ENCODE results near the gene DDIT3. TPM values are rescaled to one million over a fixed set of nuclear protein-coding genes. Genes with fewer than 3 reads are reported as not detected.

DDIT3 gene
- total and polyA plus RNA-seq, 2 experiments from 2014 or later, result 14.7 to 36.6 TPM

DNA sequence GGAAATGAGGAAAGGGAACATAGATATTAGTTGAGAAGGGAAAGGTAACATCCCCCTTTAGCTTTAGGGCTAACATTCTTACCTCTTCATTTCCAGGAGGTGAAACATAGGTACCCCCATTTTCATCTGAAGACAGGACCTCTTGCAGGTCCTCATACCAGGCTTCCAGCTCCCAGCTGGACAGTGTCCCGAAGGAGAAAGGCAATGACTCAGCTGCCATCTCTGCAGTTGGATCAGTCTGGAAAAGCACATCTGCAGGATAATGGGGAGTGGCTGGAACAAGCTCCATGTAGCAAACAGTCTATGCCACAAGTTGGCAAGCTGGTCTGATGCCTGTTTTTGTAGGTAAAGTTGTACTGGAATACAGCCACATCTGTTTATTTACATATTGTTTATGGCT lies 3.1 kb downstream of the DDIT3 start:
- H3K4me2 ChIP-seq (ENCODE audit: unreplicated experiment), result peak overlapping the region; percentile 92
- no peaks in the 10 kb centered on the region for H3K27me3 ChIP-seq (replicated peaks; ENCODE audit: insufficient read depth)
- peaks cover 12% of the 10 kb centered on the region; the same call in 1 of the 2 replicates for H4K20me1 ChIP-seq (ENCODE audit: insufficient read depth)
- H3K4me1 ChIP-seq (ENCODE audit: insufficient read depth), result peaks cover 34% of the 10 kb centered on the region
- peak overlapping the region; percentile 84 for H3K4me3 ChIP-seq
- peak overlapping the region; percentile 96 for H3K27ac ChIP-seq
- in situ Hi-C loops (cut with MboI), result no loop called here
- H3K9me2 ChIP-seq (ENCODE audit: insufficient read depth), result no peaks in the 10 kb centered on the region
- H3K9ac ChIP-seq, result peak overlapping the region; percentile 98
- DNase-seq, result peak; percentile 83
- H3K9me3 ChIP-seq (ENCODE audit: low read depth), result no peaks in the 10 kb centered on the region
- WGBS, 2 experiments (ENCODE audit: low coverage in 1 of 2, low lambda C conversion rate in 2 of 2, missing lambda C conversion rate in 2 of 2), result 6 to 12% methylated on average over 1 of the region's 1 CpG
- peaks cover 56% of the 10 kb centered on the region for H3K36me3 ChIP-seq (ENCODE audit: low read depth)
- peaks cover 38% of the 10 kb centered on the region for H3K79me2 ChIP-seq (ENCODE audit: insufficient read depth)
- H3F3A ChIP-seq (ENCODE audit: insufficient read depth), result peaks cover 89% of the 10 kb centered on the region
- TF ChIP-seq EZH2phosphoT487 (IDR thresholded peaks at IDR 0.05; ENCODE audit: insufficient read depth, low read depth) (no peak), EZH2 (IDR thresholded peaks at IDR 0.05; ENCODE audit: insufficient read depth, poor library complexity, severe bottlenecking) (no peak)
- no peak overlapping the region for H2AFZ ChIP-seq

DNA sequence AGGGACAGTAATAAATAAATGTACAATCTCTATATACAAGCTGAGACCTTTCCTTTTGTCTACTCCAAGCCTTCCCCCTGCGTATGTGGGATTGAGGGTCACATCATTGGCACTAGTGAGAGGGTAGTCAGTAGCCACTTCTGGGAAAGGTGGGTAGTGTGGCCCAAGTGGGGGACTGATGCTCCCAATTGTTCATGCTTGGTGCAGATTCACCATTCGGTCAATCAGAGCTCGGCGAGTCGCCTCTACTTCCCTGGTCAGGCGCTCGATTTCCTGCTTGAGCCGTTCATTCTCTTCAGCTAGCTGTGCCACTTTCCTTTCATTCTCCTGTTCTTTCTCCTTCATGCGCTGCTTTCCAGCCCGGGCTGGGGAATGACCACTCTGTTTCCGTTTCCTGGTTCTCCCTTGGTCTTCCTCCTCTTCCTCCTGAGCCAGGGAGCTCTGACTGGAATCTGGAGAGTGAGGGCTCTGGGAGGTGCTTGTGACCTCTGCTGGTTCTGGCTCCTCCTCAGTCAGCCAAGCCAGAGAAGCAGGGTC lies 3.6 kb downstream of the DDIT3 start:
- Histone ChIP-seq H3K79me2 (ENCODE audit: insufficient read depth) (peaks cover 42% of the 10 kb centered on the region), H4K20me1 (ENCODE audit: insufficient read depth) (peaks cover 12% of the 10 kb centered on the region; the same call in 1 of the 2 replicates), H3K4me1 (ENCODE audit: insufficient read depth) (peaks cover 29% of the 10 kb centered on the region), H3K4me2 (ENCODE audit: unreplicated experiment) (no peak overlapping the region), H3K9me2 (ENCODE audit: insufficient read depth) (no peaks in the 10 kb centered on the region), H3F3A (ENCODE audit: insufficient read depth) (peaks cover 89% of the 10 kb centered on the region), H3K27ac (peak overlapping the region; percentile 96), H3K4me3 (no peak overlapping the region), H3K9ac (peak overlapping the region; percentile 98; the same call in 1 of the 2 replicates), H2AFZ (no peak overlapping the region), H3K9me3 (ENCODE audit: low read depth) (no peaks in the 10 kb centered on the region), H3K27me3 (replicated peaks; ENCODE audit: insufficient read depth) (no peaks in the 10 kb centered on the region), H3K36me3 (ENCODE audit: low read depth) (peaks cover 61% of the 10 kb centered on the region)
- in situ Hi-C loops (cut with MboI), result no loop called here
- peak; percentile 27 for DNase-seq
- TF ChIP-seq EZH2phosphoT487 (IDR thresholded peaks at IDR 0.05; ENCODE audit: insufficient read depth, low read depth) (no peak), EZH2 (IDR thresholded peaks at IDR 0.05; ENCODE audit: insufficient read depth, poor library complexity, severe bottlenecking) (no peak)
- 96 to 98% methylated on average over 11 of the region's 11 CpGs for WGBS, 2 experiments (ENCODE audit: low coverage in 1 of 2, low lambda C conversion rate in 2 of 2, missing lambda C conversion rate in 2 of 2)

DNA sequence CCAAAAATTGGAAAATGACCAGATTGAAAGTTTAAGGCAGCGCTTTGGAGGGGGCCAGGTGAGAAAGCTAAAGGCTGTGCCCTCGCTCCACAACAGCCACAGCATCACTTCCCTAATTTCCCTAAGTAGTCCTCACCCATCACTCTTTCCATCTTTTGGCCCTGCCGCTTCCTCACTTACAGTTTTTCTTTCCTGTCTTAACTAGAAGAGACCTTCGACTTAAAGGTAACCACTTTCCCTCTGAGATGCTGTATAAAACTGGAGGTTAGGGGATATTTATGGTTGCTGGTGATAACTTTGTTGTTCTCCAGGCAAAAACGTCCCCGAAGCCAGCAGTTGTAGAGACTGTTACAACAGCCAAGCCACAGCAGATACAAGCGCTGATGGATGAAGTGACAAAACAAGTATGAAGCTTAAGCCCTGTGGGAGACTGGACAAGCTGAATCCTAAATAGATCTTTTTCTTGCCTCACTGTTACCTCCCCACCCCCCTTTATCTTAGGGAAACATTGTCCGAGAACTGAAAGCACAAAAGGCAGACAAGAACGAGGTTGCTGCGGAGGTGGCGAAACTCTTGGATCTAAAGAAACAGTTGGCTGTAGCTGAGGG lies 4.3 kb downstream of the DDIT3 start:
- Histone ChIP-seq H3K9me2 (ENCODE audit: insufficient read depth) (no peaks in the 10 kb centered on the region), H3K36me3 (ENCODE audit: low read depth) (peaks cover 67% of the 10 kb centered on the region), H2AFZ (no peak overlapping the region), H3K4me2 (ENCODE audit: unreplicated experiment) (no peak overlapping the region), H3K4me1 (ENCODE audit: insufficient read depth) (peaks cover 22% of the 10 kb centered on the region), H3K27ac (peak overlapping the region; percentile 26; the same call in 1 of the 2 replicates), H4K20me1 (ENCODE audit: insufficient read depth) (peaks cover 12% of the 10 kb centered on the region; the same call in 1 of the 2 replicates), H3F3A (ENCODE audit: insufficient read depth) (peaks cover 87% of the 10 kb centered on the region), H3K9me3 (ENCODE audit: low read depth) (no peaks in the 10 kb centered on the region), H3K27me3 (replicated peaks; ENCODE audit: insufficient read depth) (no peaks in the 10 kb centered on the region), H3K79me2 (ENCODE audit: insufficient read depth) (peaks cover 49% of the 10 kb centered on the region), H3K4me3 (no peak overlapping the region), H3K9ac (0 out of 2 replicates have a peak overlapping the region, but pooled peaks have one; percentile 4)
- DNase-seq, result no peak
- in situ Hi-C loops (cut with MboI), result no loop called here
- WGBS, 2 experiments (ENCODE audit: low coverage in 1 of 2, low lambda C conversion rate in 2 of 2, missing lambda C conversion rate in 2 of 2), result 84 to 89% methylated on average over 11 of the region's 11 CpGs
- TF ChIP-seq EZH2phosphoT487 (IDR thresholded peaks at IDR 0.05; ENCODE audit: insufficient read depth, low read depth) (no peak), EZH2 (IDR thresholded peaks at IDR 0.05; ENCODE audit: insufficient read depth, poor library complexity, severe bottlenecking) (no peak)

DNA sequence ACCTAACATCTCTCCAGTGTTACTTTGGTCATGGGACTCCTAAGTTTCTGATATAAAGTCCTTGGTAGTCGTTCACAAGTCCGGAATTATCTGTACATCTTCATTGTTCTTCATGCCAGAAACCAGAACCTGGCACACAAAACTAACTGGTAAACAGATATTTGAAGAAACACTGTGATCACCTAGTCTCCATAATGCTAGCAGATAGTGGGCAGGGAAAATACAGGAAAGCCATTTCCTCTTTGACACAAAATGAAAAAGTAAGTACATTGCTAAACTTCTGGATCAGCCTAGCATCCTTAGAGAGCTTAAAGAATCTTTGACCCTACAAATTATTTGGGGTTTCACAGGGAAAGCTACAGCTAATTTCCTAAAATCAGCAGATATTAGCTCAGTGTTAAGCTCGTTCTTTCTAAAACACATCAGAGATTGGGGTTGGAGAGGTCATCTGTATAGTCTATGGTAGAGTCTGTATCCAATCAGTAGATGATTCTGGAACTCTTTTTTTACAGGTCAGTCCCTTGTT lies 4.8 kb downstream of the DDIT3 start:
- no peak for DNase-seq
- H3K36me3 ChIP-seq (ENCODE audit: low read depth), result peaks cover 68% of the 10 kb centered on the region
- TF ChIP-seq EZH2 (IDR thresholded peaks at IDR 0.05; ENCODE audit: insufficient read depth, poor library complexity, severe bottlenecking) (no peak), EZH2phosphoT487 (IDR thresholded peaks at IDR 0.05; ENCODE audit: insufficient read depth, low read depth) (no peak)
- H3K4me3 ChIP-seq, result no peak overlapping the region
- in situ Hi-C loops (cut with MboI), result no loop called here
- peak overlapping the region; percentile 26 for H3K27ac ChIP-seq
- H3K9me3 ChIP-seq (ENCODE audit: low read depth), result no peaks in the 10 kb centered on the region
- no peak overlapping the region for H3K4me2 ChIP-seq (ENCODE audit: unreplicated experiment)
- peaks cover 12% of the 10 kb centered on the region; the same call in 1 of the 2 replicates for H4K20me1 ChIP-seq (ENCODE audit: insufficient read depth)
- peaks cover 54% of the 10 kb centered on the region for H3K79me2 ChIP-seq (ENCODE audit: insufficient read depth)
- H2AFZ ChIP-seq, result no peak overlapping the region
- H3F3A ChIP-seq (ENCODE audit: insufficient read depth), result peaks cover 89% of the 10 kb centered on the region
- peaks cover 20% of the 10 kb centered on the region for H3K4me1 ChIP-seq (ENCODE audit: insufficient read depth)
- no peak overlapping the region for H3K9ac ChIP-seq
- no peaks in the 10 kb centered on the region for H3K27me3 ChIP-seq (replicated peaks; ENCODE audit: insufficient read depth)
- H3K9me2 ChIP-seq (ENCODE audit: insufficient read depth), result no peaks in the 10 kb centered on the region
- WGBS, 2 experiments (ENCODE audit: low coverage in 1 of 2, low lambda C conversion rate in 2 of 2, missing lambda C conversion rate in 2 of 2), result 80 to 85% methylated on average over 3 of the region's 3 CpGs

Measured in GM23248 (cell line).